Kidney capillary endothelial cell (primary cell): ENCODE data around the gene TBC1D10B.
"Not testable (repeated sequence)": the region's sequence is repeated elsewhere in the genome, so short reads cannot be mapped to it uniquely, and the experiment has no call there.

Experiments
- DNase-seq: peaks from one replicate; pipeline ENCODE4 v3.0.0-alpha.2; 2018; ENCODE audit warnings: low spot score

Gene TBC1D10B

DNA sequence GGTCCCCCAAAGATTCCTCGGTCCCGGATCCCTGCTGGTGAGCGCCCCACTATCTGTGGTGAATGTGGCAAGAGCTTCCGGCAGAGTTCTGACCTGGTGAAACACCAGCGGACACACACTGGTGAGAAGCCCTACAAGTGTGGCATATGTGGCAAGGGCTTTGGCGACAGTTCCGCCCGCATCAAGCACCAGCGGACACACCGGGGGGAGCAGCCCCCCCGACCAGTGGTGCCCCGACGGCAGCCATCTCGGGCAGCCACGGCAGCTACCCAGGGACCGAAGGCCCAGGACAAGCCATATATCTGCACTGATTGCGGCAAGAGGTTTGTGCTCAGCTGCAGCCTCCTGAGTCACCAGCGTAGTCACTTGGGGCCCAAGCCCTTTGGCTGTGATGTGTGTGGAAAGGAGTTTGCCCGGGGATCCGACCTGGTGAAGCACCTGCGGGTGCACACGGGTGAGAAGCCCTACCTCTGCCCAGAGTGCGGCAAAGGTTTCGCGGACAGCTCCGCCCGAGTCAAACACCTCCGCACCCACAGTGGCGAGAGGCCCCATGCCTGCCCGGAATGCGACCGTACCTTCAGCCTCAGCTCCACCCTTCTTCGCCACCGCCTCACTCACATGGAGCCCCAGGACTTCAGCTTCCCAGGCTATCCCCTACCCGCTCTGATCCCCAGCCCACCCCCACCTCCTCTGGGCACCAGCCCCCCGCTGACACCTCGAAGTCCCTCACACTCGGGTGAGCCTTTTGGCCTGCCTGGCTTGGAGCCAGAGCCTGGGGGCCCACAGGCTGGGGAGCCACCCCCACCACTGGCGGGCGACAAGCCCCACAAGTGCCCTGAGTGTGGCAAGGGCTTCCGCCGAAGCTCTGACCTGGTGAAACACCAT lies 27.7 kb upstream of the TBC1D10B start:
- DNase-seq = no peak

DNA sequence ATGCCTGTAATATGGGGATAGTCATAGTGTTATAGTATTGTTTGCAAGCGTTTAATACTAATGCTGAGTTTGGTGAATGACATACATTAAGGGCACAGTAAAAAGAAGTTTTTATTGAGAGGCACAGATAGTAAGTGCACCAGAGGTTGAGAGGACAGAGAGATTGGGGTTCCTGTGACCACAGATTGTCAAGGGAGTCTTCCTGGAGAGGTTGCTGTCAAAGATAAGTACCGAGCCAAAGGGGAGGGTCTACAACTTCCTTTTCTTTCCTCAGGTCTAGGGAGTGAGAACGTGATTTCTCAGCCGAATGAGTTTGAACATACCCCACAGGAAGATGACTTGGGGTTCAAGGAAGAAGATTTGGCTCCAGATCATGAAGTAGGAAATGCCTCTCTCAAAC lies 26.8 kb upstream of the TBC1D10B start:
- no peak for DNase-seq

- not testable (repeated sequence) for DNase-seq
These were observed 26.3 kb upstream of the TBC1D10B start for GRCh38 chr16:30396627-30397026.

GRCh38 chr16:30395992-30396585 lies 25.8 kb upstream of the TBC1D10B start:
- DNase-seq = no peak

GRCh38 chr16:30395155-30395991 lies 25.1 kb upstream of the TBC1D10B start, which contains the start of gene ZNF48:
Gene ZNF48, plus strand, starts transcription at chr16:30395420. Its CDS starts 375 bp downstream, at chr16:30395795.
- DNase-seq = no peak

GRCh38 chr16:30394592-30395154 lies 24.4 kb upstream of the TBC1D10B start:
- DNase-seq = no peak

- DNase-seq = no peak
These were observed 13.2 kb upstream of the TBC1D10B start for GRCh38 chr16:30383521-30383920.

DNA sequence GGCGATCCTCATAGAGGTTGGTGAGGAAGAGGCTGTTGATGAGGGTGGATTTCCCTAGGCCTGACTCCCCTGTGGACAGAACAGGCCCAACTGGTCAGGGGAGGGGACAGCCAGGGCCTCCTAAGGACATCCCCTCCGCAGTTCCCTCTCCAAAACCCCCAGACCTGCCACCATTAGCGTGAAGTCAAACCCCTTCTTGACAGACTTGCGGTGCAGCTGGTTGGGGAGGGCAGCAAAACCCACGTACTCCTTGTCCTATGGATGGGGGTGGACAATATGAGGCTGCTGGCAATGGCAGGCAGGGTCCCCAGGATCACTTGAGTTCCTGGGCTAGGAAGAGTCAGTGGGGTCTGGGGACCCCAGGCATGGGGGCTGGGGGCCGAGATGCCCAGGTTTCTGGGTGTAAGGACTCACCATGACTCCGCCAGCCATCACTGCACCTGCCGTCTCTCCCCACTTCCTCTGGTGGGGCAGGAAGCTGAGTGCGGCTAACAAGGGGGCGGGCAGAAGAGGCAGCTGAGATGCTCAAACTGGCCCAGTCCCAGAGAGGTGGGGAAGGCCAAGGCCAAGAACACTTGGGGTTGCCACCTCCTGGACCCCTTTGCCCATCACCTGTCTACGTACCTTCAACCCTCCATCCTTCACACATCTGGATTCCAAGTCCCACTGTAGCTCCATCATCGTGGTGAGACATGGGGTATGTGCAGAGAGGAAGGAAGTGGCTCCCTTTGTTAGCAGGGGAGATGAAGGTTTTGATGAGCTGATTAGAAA lies 12.0 kb upstream of the TBC1D10B start, which contains the start of gene SEPTIN1:
SEPTIN1 (minus strand) TSS at position 451 of the 771 bp plus-strand sequence; CDS start at position 432, 19 bp downstream.
- no peak for DNase-seq

GRCh38 chr16:30381291-30382041 lies 11.2 kb upstream of the TBC1D10B start:
- DNase-seq = no peak

DNA sequence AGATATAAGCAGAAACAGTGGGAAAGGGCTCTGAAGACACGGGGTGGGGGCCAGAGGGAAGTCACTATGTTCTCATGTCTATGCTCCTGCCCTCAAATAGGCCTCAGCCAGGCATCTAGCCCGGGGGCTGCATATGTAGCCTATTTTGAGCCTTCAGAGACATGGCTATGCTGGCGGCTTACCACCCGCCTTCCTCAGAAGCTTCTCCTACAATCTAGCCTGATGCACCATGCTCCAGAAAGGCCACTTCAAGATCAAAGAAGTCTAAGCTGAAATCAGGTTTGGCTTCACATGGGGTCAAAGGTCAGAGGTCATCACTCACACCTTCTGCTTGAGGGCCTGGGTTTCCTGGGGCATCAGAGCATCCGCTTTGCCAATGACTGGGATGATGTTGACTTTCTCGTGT lies 10.5 kb upstream of the TBC1D10B start:
- no peak for DNase-seq

GRCh38 chr16:30380072-30380802 lies 9.9 kb upstream of the TBC1D10B start:
- DNase-seq = no peak

GRCh38 chr16:30379158-30379783 lies 9.0 kb upstream of the TBC1D10B start:
- DNase-seq = no peak

DNA sequence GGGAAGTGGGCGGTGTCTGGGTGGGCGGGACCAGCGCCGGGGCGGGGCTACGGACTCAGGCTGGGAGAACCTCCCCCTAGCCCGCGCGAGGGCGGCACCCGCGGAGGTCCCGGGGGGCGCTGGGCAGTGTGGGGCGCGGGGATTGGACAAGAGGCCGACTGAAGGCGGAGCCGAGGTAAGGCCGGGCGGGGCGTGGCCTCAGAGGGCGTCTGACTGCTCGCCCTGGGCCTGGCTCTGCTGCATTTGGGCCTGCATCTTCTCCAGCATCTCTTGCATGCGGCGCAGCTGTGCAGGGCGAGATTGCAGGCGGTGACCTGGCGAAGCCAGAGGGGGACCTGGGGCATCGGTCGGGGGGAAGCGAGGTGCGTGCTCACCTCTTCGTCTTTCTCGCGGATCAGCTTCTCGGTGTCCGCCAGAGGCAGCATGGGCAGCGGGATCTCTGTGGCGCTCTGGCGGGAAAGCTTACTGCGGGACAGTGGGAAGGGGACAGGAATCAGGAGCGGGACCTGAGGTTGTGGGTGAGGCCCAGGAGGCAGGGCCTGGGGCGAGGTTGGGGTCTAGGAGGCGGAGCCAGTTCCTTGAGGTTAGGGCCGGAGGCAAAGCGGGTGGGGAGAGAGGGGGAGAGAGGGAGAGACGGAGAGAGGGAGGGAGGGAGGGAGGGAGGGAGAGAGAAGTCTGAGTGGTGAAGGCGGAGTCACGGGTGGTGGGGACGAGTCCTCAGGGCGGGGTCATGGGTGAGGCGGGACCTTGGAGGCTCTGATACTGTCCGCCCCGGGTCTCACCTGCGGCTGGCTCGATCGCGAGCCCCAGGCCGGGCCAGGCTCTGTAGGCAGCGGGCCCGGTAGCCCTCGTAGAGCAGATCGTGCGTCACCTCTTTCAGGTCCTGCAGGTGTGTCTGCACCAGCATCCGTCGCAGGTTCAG lies 8.2 kb upstream of the TBC1D10B start:
- peak; percentile 96 for DNase-seq

GRCh38 chr16:30377812-30378235 lies 7.5 kb upstream of the TBC1D10B start:
- DNase-seq = peak; percentile 69

- DNase-seq = no peak
These were observed 6.9 kb upstream of the TBC1D10B start for GRCh38 chr16:30377050-30377811.

- DNase-seq = no peak
These were observed 6.2 kb upstream of the TBC1D10B start for GRCh38 chr16:30376461-30376902.

DNA sequence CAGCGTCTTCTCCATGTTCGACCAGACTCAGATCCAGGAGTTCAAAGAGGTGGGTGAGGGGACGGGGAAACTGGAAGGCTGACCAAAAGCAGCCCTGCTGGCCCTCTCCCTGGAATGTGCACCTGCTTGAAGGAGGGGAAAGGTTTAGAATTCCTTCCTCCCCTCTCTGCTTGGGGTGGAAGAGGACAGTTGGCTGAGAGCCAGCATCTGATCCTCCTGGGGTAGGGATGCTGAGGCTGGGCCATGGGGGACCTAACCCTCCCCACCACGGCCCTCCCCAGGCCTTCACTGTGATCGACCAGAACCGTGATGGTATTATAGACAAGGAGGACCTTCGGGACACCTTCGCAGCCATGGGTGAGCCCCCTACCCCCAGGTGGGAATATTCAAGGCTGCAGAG lies 5.6 kb upstream of the TBC1D10B start:
- DNase-seq = no peak
